ENCODE results near the gene MPPED2. TPM values are rescaled to one million over a fixed set of nuclear protein-coding genes. Genes with fewer than 3 reads are reported as not detected.
"Not testable (repeated sequence)": the region's sequence is repeated elsewhere in the genome, so short reads cannot be mapped to it uniquely, and the experiment has no call there.

Gene MPPED2
- polyA plus RNA-seq, 3 donors: 14.3 to 18.5 (median 16.2) TPM

DNA sequence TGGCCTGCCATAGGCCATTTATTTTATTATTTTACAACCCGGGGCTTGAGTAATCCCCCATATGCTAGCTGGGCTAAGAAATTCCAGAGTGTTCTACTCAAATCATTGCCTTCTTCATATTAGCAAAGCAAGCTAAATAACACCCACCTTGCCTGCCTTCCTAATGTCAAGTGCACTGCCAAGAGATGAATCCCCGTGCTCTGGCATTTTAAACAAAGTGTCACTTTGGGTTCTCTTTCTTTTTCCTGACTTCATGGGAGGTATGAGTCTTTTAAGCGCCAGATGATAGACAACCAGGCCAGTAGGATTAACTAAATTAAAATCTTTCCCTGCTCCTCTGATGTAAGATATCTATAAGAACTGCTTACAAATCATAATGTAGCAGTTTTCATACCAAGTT is 4.5 kb downstream of the MPPED2 start:
- no peak for DNase-seq

DNA sequence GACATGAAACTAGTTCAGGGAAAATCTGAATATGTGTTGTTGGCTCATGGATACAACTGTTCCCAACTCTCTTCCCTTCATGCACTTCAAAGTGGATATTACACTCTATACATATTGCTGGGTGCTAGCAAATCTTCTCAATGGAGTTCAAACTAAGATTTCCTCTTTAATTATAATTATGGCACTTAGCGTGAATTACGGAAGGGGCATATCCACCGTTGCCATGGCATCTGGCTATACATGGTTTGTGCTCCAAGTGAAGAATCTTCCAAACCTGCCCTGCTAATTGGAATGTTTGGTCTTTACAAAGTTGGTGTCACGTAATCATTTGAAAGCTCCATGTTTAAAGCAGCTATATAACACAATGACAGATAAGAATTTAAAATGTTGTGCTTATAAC is 5.6 kb downstream of the MPPED2 start:
- DNase-seq: no peak

DNA sequence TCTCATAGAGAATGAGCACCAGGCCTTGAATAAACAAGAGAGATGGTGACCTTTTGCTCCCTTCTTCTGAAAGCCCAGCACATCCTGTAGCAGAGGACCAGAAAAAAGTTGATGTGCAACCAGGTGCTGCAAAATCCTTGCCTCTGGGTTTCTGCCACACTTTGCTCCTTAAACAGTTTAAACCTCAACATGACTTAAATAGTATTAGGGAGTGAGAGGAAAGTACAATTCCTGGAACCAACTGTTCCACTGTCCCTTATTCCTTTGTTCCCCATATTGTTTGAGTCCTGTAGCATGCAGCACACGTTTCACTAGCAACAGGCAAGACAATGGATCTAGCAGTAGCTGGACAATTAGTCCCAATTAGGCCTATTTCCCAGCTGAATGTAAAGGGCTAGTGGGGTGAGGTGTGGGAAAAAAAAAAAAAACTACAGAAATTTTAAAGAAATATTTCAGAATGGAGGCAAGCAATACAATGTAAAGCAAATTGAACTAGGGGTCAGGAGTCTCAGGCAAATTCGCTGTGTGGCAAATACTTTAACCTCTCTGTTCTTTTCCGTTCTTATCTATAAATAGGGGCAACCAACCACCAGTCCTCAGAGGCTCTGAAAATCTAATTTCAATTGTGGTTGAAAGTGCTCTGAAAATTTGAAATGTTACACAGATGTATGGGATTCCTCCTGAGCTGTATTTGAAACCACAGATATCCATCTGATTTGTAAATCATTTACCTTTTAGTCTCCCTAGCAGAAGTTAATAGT is 6.6 kb downstream of the MPPED2 start:
- no peak for DNase-seq

DNA sequence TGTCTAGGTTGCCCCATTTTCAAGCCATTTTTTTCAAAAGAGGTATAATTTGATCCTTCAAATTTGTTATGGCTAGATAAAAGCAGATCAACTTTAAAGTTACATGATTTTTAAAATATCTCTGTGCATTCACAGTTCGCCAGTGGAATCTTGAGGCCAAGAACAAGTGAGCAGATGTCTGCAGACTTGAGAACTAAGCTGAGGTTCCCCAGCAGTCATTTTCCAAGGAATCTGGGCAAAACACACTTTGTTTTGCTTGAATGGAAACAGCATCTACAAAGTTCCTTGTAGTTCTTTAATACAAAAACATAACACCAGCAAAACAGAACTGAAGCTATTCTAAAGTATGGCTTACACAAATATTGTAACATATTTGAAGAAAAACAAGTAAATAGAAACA is 7.7 kb downstream of the MPPED2 start:
- DNase-seq: no peak

DNA sequence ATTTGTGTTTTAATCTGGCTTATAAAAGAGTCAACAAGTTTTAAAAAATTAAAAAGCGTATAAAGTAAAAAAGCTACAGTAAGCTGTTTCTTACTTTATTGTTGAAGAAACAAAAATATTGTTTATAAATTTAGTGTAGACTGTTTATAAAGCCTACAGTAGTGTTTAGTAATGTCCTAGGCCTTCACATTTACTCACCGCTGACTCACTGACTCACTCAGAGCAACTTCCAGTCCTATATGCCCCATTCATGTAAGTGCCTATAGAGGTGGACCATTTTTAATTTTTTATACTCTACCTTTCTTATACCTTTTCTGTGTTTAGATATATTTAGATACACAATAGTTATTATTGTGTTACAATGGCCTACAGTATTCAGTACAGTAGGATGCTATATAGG is 12.2 kb downstream of the MPPED2 start:
- DNase-seq: no peak

DNA sequence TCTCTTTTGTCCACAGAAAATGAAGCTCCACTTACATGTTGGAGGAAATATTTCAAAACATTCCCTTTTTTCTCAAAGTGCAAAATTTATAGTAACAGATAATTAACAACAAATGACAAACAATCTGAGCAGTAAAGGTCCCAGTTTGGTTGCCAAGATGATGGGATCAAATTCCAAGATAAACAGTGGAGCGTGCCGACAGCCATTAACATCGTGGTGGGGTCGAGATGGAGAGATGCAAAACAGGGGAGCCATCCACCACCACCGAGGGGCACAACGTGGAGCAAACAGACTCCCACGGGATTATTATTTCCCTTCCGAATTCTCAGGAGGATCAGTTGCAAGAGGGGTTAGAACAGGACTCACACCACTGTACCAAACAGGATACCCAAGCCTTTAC is 17.2 kb downstream of the MPPED2 start:
- peak; percentile 39 for DNase-seq

DNA sequence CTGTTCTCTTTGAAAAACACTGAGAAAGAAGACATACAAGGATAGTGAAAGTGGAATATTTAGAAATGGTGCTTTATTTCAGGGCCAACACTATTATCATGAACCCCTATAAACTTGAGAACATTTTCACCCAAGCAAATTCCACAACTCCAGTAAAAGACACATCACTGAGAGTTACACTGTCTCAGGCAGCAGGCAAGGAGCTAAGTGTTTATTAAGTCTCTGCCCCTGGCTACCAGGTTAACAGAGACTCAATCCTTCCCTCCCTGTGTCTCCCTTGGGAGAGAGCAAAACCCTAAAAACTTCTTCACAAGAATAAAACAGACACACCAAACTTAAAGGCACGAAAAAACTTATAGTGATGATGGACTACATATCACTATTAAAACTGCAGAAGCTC is 18.5 kb downstream of the MPPED2 start:
- DNase-seq: no peak

DNA sequence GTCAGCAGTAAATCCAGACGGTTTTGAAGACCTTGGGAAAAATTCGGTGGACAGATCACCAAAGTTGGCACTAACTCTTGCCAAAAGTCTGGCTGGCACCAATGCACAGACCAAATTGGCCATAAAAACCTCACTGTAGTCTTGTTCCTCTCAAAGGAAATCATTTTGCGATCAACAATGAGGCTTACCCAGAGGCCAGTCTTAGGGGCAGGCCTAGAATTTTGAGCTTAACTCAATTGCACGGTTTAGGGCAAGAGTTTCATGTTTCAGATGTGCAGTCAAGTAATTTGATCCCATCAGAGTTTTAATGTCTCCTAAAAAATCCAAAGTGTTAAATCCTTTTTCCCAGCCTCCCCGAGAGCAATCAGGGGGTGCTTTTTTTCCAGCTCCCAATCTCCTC is 19.0 kb downstream of the MPPED2 start:
- no peak for DNase-seq

DNA sequence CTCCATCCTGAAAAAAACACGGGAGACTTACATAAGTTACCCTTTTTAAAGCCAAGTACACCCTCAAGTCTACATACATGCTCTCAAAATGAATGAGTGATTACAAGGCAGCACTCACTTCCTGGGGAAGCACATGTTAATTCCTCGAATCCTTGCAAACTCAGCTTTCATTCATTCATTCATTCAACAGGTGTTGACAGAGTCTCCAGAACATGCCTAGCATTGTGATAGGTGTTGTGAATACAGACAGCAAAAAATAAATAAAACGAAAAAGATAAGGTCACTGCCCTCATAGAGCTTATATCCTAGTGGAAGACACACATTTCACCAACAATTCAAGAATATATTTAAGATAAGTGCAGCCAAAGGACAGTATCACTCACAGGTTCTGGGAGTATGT is 19.7 kb downstream of the MPPED2 start:
- DNase-seq: no peak

DNA sequence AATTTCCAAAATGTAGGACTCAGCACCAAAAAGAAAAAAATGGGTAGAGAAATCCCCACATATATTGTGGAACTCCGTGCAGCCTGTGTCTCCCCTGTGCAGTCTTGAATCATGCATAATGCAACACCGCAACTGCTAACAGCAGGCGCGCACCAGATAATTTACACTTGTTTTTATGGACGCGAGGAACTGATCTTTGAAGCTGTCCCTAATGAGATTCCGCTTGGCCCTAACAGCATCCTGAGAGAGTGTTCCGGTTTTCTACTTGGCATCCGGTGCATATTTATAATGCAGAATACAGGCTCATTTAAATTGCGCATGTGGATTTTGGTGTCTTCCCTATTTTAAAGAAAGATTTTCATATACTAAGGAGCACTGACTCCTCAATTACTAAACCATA is 21.1 kb downstream of the MPPED2 start:
- no peak for DNase-seq

DNA sequence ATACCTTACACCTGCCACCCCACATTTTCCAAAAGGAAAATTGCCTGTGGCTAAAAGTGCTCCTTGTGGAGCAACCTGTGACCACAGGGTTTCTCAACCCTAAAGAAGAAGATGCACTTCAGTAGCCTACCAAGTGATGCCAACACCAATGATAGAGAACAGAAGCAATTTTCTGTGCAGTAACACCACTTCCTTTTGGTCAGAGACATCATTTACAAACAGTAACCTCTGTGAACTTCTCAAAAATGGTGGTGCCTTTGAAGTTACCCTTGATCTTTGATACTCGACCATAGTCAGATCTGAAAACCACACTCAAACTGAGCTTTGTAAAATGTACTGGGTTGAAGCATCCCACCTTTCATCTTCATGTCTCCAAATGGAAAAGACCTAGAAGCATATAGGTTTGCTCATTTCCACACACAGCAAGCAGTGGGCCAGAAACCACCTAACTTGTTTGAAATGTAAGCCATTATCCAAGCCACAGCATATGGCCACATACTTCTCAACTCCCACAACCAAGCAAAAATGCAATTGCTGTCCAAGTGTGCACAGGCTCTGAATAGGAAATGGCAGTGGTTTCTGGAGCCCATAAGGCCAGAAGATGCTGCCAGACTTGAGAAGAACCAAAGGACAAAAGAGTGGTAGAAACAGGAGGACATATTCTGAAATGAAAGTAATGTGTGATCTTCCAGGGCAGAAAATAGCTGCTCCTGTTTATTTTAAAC is 24.3 kb downstream of the MPPED2 start:
- DNase-seq: no peak

DNA sequence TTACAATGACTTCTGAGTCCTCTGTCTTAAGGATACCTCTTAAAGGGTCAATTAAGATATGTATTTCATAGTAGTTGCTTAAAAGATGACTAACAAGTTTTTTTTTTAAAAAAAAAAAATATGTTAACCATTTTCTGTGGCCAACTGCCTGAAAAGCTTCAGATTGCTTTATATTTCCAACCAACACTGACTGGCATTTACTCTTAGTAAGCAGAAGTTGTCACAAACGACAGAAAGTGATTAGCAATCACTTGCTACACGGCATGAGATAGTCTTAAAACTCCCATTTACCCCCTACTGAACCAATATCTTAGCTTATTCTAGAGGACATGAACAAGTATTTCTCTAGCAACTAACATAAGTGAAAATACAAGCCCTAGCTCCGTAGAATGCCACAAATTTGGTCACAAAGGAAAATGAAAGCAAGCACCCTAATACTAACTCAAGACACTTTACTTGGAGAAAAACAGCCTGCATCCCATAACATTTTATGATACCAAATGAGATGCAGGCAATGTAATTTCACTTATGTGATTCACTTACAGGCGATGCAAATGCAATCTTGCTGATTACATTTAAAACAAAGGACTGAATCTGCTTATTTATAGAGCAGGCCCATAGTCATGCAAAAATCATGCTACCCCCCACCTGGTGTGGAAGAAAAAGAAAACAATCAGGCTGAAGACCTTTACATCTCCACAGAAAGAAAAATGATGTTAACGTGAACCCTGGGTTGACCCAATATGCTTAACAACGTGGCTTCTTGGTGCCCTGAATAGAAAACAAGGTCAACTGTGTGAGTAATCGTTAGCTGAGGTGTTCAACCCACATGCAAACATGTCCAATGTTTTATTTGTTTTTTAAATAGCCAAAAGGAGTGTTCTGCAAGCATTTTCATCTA is 25.7 kb downstream of the MPPED2 start:
- no peak for DNase-seq

DNA sequence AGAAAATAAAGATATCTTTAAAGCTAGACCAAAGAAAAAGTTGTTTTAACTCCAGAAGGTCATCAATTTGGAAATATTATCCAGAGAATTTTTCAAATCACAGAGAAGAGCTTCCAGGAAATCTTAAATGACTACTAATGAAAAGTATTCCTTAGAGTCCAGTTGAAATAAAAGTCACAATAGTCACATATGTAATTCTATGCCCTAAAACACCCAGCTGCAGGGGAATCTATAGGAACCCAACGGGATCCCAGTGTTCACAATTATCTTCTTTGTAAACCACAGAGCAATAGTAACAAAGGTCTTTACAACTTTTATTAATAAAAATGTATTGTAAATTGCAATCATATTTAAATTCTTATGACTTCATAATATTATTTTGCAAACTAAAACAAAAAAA is 27.1 kb downstream of the MPPED2 start:
- no peak for DNase-seq

DNA sequence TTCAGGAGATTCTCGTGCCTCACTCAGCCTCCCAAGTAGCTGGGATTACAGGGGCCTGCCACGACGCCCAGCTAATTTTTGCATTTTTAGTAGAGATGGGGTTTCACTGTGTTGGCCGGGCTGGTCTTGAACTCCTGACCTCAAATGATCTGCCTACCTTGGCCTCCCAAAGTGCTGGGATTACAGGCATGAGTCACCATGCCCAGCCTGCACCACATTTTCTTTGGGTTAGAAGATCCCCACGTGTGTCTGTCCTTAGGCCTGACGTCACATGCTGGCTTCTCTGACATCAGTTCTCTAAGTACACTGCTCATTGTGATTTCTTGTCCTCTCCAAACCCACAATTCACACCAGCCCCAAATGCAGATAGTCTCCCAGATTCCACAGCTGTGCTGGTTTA is 31.6 kb downstream of the MPPED2 start:
- not testable (repeated sequence) for DNase-seq

DNA sequence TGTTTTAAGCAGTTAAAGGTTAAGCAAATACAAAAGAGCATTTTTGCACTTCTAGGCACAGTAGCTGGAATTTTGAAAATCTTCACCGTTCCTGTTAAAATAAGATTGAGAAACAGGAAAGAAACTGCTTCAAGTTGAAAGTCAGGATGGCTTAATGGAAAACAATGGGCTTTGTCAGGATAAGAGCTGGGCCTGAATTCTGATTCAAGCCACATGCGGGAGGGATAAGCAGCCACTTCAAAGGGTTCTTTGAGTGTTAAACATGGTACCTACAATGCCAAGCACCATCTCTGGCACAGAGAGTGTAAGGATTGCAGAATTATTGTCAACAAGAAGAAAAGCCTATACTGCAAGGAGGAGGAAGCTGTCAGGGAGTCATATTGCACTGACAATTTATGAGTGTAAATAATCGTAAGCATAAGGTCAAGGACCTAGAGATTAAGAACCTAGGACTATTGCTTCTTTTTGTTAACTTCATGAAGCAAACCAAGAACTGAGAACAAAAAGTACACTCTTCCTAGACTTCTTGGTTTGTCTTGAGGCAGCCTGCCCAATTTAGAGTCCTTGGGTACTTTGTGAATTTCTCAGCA is 32.5 kb downstream of the MPPED2 start:
- DNase-seq: no peak

DNA sequence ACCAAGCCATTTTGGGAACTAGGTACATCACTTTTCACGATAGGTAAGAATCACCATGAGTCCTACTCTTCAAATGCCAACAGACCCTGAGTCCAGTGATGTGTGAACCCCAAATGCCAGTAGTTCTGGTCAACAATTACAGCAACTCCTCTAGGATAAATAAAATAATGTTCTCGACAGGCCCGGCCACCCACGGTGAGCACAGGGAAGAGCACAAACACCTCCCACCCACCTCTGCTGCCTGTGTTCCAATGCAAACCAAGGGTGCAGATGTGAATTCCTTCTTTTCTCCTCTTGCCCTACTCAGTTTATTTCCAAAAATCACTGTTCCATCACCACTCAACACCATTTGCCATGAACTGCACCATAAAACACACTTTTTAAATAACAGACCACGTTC is 33.3 kb downstream of the MPPED2 start:
- DNase-seq: no peak

DNA sequence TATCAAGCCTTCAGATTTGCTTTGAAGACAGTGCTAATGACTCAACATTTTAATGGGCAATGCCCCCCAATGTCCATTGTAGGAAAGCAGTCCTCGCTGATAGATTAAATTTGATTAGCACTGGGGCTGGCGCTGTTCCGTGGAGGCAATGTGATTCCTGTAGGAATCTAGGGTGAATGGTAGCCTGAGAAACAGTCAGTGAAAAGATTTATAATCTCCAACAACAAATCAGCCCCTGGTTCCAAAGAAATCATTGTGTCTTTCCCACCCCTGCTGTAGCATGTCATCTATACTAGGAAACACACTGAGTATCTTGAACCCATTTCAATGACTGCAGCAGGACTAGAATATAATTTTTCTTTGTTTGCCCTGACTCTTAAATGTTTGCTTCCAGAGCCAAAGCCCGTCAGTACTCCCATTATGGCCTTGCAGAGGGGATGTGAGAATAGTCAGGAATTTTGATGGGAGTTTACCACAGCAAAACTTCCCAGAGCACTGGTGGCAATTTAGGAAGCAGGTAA is 36.1 kb downstream of the MPPED2 start:
- DNase-seq: no peak

DNA sequence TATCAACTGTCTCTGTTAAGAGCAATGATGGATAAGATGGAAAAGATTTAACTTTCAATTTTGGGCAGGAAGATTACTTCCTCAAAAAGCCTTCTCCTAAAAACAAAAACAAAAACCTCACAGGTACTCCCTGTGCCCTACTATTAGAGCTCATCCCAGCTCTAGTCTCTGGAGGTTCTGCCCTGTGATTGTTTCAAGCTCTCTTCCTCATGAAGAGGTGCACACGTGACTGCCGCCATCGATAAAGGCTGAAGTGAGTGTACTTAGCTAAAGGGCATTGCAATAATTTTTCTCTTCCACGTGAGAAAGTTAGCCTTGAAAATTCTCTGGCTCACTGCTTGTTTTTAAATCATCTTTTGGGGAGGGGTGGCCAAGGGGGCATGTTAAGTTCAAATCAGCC is 36.6 kb downstream of the MPPED2 start:
- DNase-seq: no peak

DNA sequence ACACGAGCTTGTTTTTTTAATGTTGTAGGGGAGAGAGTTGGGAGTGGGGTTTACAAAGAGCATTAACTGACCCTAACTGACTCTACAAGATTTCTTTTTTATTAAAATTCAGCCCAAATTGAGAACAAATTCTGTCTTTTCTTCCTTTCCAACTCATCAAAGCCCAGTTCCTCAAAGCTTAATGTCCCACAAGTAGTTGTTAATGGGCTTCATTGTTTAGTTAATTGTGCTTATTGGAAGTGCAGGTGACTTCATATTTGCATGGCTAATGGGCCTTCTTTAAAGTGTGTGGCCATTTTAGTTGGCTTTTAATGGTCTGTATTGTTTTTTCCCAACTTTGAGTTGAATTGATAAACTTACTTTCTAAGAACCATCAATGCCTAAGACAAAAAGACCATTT is 39.8 kb downstream of the MPPED2 start:
- DNase-seq: no peak

DNA sequence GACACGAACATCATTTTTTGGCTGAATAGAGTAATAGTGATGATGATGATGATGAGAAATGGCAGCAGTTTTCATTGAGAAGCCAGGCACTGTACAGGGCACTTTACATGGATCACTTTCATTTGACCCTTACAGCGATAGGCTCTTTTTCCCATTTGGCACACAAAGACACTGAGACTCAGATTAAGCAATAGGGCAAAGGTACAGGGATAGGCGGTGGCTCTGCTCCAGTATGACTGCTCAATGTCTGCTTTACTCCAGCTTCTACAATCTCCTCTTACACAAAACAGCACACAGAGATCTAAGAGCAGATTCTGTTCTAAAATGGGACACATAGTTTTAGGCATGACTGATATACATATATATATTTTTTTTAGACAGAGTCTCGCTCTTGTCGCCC is 40.6 kb downstream of the MPPED2 start:
- no peak for DNase-seq

DNA sequence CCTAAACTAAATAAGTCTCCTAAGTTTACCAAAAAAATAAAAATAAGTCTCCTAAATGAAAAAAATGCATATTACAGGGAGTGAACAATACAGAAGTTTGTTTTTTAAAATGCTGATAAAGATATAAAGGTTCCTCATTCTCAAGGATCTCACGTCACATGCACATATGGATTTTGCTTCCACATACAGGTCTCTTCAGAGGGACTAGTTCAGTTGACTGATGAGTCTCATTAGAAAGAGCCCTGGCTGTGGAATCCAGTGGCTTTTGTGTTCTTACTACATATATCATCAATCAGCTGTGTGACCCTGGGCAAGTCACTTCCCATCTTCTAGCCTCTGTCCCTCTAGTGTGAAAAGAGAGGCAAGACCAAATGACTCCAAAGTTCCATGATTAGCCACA is 43.1 kb downstream of the MPPED2 start:
- no peak for DNase-seq

DNA sequence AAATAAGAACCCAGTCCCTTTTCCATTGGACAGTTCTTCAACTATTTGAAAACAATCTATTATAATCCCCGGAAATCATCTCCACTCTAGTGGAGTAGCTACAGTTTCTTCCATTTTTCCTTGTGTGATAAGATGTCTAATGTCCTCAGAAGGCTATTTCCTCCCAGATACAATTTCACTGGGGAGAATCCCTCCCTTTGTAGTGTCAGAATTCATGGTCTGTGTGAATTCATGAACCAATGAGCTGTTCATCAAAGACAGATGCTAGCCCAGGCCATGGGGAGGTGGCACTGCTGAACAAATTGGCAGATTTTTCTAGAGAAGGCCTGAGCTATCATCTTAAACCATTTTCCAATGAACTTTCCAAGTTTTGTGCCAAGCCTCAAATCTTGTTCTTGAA is 45.4 kb downstream of the MPPED2 start:
- peak; percentile 57 for DNase-seq
